Spleen (tissue), 11 donors: ENCODE data around the gene CNTNAP2. TPM values are rescaled to one million over a fixed set of nuclear protein-coding genes. Genes with fewer than 3 reads are reported as not detected.

Experiments
- DNase-seq: peaks from one replicate; pipeline ENCODE4 v3.0.0-alpha.2; 2020
- H3K27ac ChIP-seq, 8 donors: fragments of 200-600 bp; sonication (generic) in 7 of 8; 1 replicate in 4 of 8; 2 replicates in 4 of 8; pipeline versions ENCODE4 v1.5.0 to v1.8.0; 2016 to 2021; ENCODE audit warnings: inconsistent platforms in 4 of 8, mild to moderate bottlenecking in 4 of 8, moderate library complexity in 1 of 8
- H3K27me3 ChIP-seq, 7 donors: fragments of 200-600 bp; sonication (generic) in 6 of 7; replicated peaks in 1 of 7; 1 replicate in 4 of 7; 2 replicates in 3 of 7; pipeline versions ENCODE4 v1.5.0 to v1.8.0; 2016 to 2021; ENCODE audit warnings: inconsistent platforms in 3 of 7, mild to moderate bottlenecking in 1 of 7
- H3K36me3 ChIP-seq, 6 donors: fragments of 200-600 bp; sonication (generic) in 5 of 6; 1 replicate in 4 of 6; 2 replicates in 2 of 6; pipeline versions ENCODE4 v1.5.0 to v1.8.0; 2016 to 2021; ENCODE audit warnings: inconsistent platforms in 2 of 6
- H3K4me1 ChIP-seq, 6 donors: fragments of 200-600 bp; sonication (generic) in 5 of 6; 1 replicate in 3 of 6; 2 replicates in 3 of 6; pipeline versions ENCODE4 v1.5.0 to v1.8.0; 2016 to 2021; ENCODE audit warnings: inconsistent platforms in 3 of 6
- H3K4me3 ChIP-seq, 8 donors: fragments of 200-600 bp; sonication (generic) in 7 of 8; 1 replicate in 4 of 8; 2 replicates in 4 of 8; pipeline versions ENCODE4 v1.5.0 to v1.8.0; 2016 to 2021; ENCODE audit warnings: inconsistent platforms in 4 of 8, mild to moderate bottlenecking in 4 of 8, moderate library complexity in 2 of 8
- H3K9me3 ChIP-seq, 8 donors: fragments of 200-600 bp; sonication (generic) in 7 of 8; 1 replicate in 4 of 8; 2 replicates in 4 of 8; pipeline versions ENCODE4 v1.5.0 to v1.8.0; 2016 to 2021; ENCODE audit warnings: inconsistent platforms in 4 of 8
- CTCF ChIP-seq, 11 experiments: fragments of 200-600 bp in 7 of 11; fragments of 450-650 bp in 4 of 11; sonication (generic) in 4 of 11; IDR thresholded peaks in 8 of 11; conservative IDR thresholded peaks in 3 of 11; 1 replicate in 7 of 11; 2 replicates in 4 of 11; pipeline versions ENCODE4 v1.4.0 to v1.8.0; 2016 to 2021; ENCODE audit warnings: antibody characterized with exemption in 11 of 11, inconsistent platforms in 4 of 11, mild to moderate bottlenecking in 1 of 11
- POLR2A ChIP-seq, 3 donors: fragments of 450-650 bp; IDR thresholded peaks; one replicate each; pipeline ENCODE4 v1.5.1; 2017; ENCODE audit warnings: antibody characterized with exemption in 3 of 3, mild to moderate bottlenecking in 1 of 3
- POLR2AphosphoS5 ChIP-seq, 3 donors: sonication (generic); formaldehyde crosslinking; IDR thresholded peaks; one replicate each; pipeline ENCODE4 v1.5.1; 2017; ENCODE audit warnings: antibody characterized with exemption in 3 of 3
- WGBS, 5 donors: extraction: QIAGEN DNeasy Blood & Tissue Kit in 3 of 5; methylation state at CpG; one replicate each; pipeline versions ENCODE4 v1.1.5 to v1.1.7; 2013 to 2018; 5-methylcytosine and 5-hydroxymethylcytosine counted together
- intact Hi-C: fragments of 100-400 bp; cut with DNase I; formaldehyde crosslinking; loops from one replicate; pipeline ENCODE4 v1.15.0; 2023; ENCODE audit warnings: low total_unique reads
- polyA plus RNA-seq, 3 donors: library from polyadenylated mRNA; stranded (reverse); fragments of 200-250 nt; gene quantifications; one replicate each; pipeline ENCODE4 v1.2.1, GENCODE V29; 2013
- total RNA-seq, 7 donors: library from RNA; depleted of rRNA in 3 of 7; stranded (reverse); fragments of >200 nt in 3 of 7; fragmentation: NEBNext Ultra II Directional in 4 of 7; extraction: Animal tissue kit (Norgen Biotek cat#: 25700) in 4 of 7; gene quantifications; one replicate each; pipeline versions ENCODE4 v1.1.0 to v1.2.1, GENCODE V29; 2016 to 2021
- donor health status: healthy with polysubstance abuse.
- donor health status: DM: no; HTN: no; CAD: no; lungs with moderate emphysema.
- donor health status: DM: no; HTN: no; CAD: no.
- donor health status: Bipolar disorder and iron deficiency.
- donor health status: healthy.
- donor health status: DM: no; HTN: no; CAD: no.
- donor health status: DM: yes; HTN: yes; CAD: no.

CNTNAP2 gene
- total and polyA plus RNA-seq, 10 donors, result 0.13 to 2.0 (median 0.82) TPM

- H3K9me3 ChIP-seq, result no peaks in the 10 kb centered on the region
- WGBS, 5 donors, result 62 to 77% (median 71%) methylated on average over 1 of the region's 1 CpG
- no peak overlapping the region for H3K4me3 ChIP-seq
- intact Hi-C loops, result no loop called here
- DNase-seq, result no peak
- H3K27me3 ChIP-seq, result no peaks in the 10 kb centered on the region
- H3K27ac ChIP-seq, result no peak overlapping the region
- no peaks in the 10 kb centered on the region for H3K4me1 ChIP-seq
- TF ChIP-seq POLR2AphosphoS5 (IDR thresholded peaks at IDR 0.05) (no peak), POLR2A (IDR thresholded peaks at IDR 0.05) (no peak), CTCF (IDR thresholded peaks at IDR 0.05 in 8 of 11, conservative IDR thresholded peaks at IDR 0.05 in 3 of 11) (no peak)
- no peaks in the 10 kb centered on the region for H3K36me3 ChIP-seq
Observed at GRCh38 chr7:148035950-148036349, 1919.3 kb downstream of the CNTNAP2 start.

- H3K4me1 ChIP-seq, result no peaks in the 10 kb centered on the region
- H3K4me3 ChIP-seq, result no peak overlapping the region
- intact Hi-C loops, result no loop called here
- H3K27ac ChIP-seq, result no peak overlapping the region
- H3K9me3 ChIP-seq, result no peaks in the 10 kb centered on the region
- WGBS, 5 donors, result 74 to 84% (median 77%) methylated on average over 2 of the region's 2 CpGs
- DNase-seq, result no peak
- H3K27me3 ChIP-seq, result no peaks in the 10 kb centered on the region
- H3K36me3 ChIP-seq, result no peaks in the 10 kb centered on the region
- TF ChIP-seq POLR2A (IDR thresholded peaks at IDR 0.05) (no peak), CTCF (IDR thresholded peaks at IDR 0.05 in 8 of 11, conservative IDR thresholded peaks at IDR 0.05 in 3 of 11) (no peak), POLR2AphosphoS5 (IDR thresholded peaks at IDR 0.05) (no peak)
Observed at GRCh38 chr7:148037044-148037443, 1920.4 kb downstream of the CNTNAP2 start.

GRCh38 chr7:148041156-148041555, 1924.6 kb downstream of the CNTNAP2 start:
- Histone ChIP-seq H3K4me3 (no peak overlapping the region), H3K36me3 (no peaks in the 10 kb centered on the region), H3K27ac (no peak overlapping the region), H3K4me1 (no peaks in the 10 kb centered on the region), H3K27me3 (no peaks in the 10 kb centered on the region), H3K9me3 (peaks cover 0 to 3% (median 0%) of the 10 kb centered on the region in 8 donors)
- DNase-seq, result no peak
- TF ChIP-seq POLR2AphosphoS5 (IDR thresholded peaks at IDR 0.05), result no peak
- TF ChIP-seq POLR2A (IDR thresholded peaks at IDR 0.05), result no peak
- no peak for TF ChIP-seq CTCF (IDR thresholded peaks at IDR 0.05 in 8 of 11, conservative IDR thresholded peaks at IDR 0.05 in 3 of 11)
- 35 to 74% (median 56%) methylated on average over 3 of the region's 3 CpGs for WGBS, 5 donors
- intact Hi-C loops, result no loop called here

GRCh38 chr7:148042935-148043631, 1926.5 kb downstream of the CNTNAP2 start:
- Histone ChIP-seq H3K4me1 (no peaks in the 10 kb centered on the region), H3K9me3 (peaks cover 0 to 3% (median 0%) of the 10 kb centered on the region in 8 donors), H3K4me3 (no peak overlapping the region), H3K27me3 (no peaks in the 10 kb centered on the region), H3K36me3 (no peaks in the 10 kb centered on the region), H3K27ac (no peak overlapping the region)
- intact Hi-C loops, result no loop called here
- TF ChIP-seq CTCF (IDR thresholded peaks at IDR 0.05 in 8 of 11, conservative IDR thresholded peaks at IDR 0.05 in 3 of 11) (no peak), POLR2AphosphoS5 (IDR thresholded peaks at IDR 0.05) (no peak), POLR2A (IDR thresholded peaks at IDR 0.05) (no peak)
- DNase-seq, result no peak
- WGBS, 5 donors, result 85 to 91% (median 91%) methylated on average over 3 of the region's 3 CpGs
